ENCODE results near the gene RAB7B.

- no peak for TF ChIP-seq CTCF (IDR thresholded peaks at IDR 0.05)
- no peak for TF ChIP-seq POLR2A (IDR thresholded peaks at IDR 0.05)
Observed at GRCh38 chr1:205942631-205943159, 60.5 kb downstream of the RAB7B start.

All from lower leg skin (tissue), 3 donors.